Hepatocyte (in vitro differentiated cells): Measurements from ENCODE around the gene LAMA3.

ENCODE experiments used
- CTCF ChIP-seq: fragments of 200-600 bp; sonication (generic); IDR thresholded peaks from 2 replicates; pipeline ENCODE4 v1.5.1; 2016; ENCODE audit warnings: antibody characterized with exemption, mild to moderate bottlenecking; ENCODE audit not compliant: poor library complexity
- EZH2 ChIP-seq: fragments of 200-600 bp; sonication (generic); IDR thresholded peaks from 2 replicates; pipeline ENCODE4 v1.6.1; 2016; ENCODE audit warnings: antibody characterized with exemption, mild to moderate bottlenecking, borderline replicate concordance
- EZH2phosphoT487 ChIP-seq: fragments of 200-600 bp; sonication (generic); IDR thresholded peaks from one replicate; pipeline ENCODE4 v1.6.1; 2018; ENCODE audit warnings: antibody characterized with exemption, mild to moderate bottlenecking, low read depth, moderate library complexity; ENCODE audit not compliant: unreplicated experiment, severe bottlenecking

- no peak for TF ChIP-seq CTCF
- TF ChIP-seq EZH2 = no peak
- TF ChIP-seq EZH2phosphoT487 = no peak
Observed at GRCh38 chr18:23682045-23682444, 7.2 kb upstream of the LAMA3 start.
